DOHH2 (cell line): ENCODE results near the gene SERPINI1.

Experiments used
- H3F3A ChIP-seq: fragments of 200-600 bp; sonication (generic), shearing (Covaris generic); 2 replicates; pipeline ENCODE4 v1.6.0; 2016; ENCODE audit warnings: antibody characterized with exemption, mild to moderate bottlenecking; ENCODE audit not compliant: control insufficient read depth, insufficient read depth
- H3K27ac ChIP-seq: fragments of 200-600 bp; sonication (generic); 2 replicates; pipeline ENCODE4 v1.5.1; 2014; ENCODE audit warnings: low read depth, mild to moderate bottlenecking, low read length, moderate library complexity
- H3K27me3 ChIP-seq: fragments of 200-600 bp; sonication (generic); 2 replicates; pipeline ENCODE4 v1.6.1; 2014; ENCODE audit warnings: mild to moderate bottlenecking, low read length, mixed read lengths; ENCODE audit not compliant: control insufficient read depth
- H3K36me3 ChIP-seq: fragments of 200-600 bp; sonication (generic); 2 replicates; pipeline ENCODE4 v1.6.1; 2014; ENCODE audit warnings: mild to moderate bottlenecking, low read length, moderate library complexity, mixed read lengths; ENCODE audit not compliant: control insufficient read depth
- H3K4me1 ChIP-seq: fragments of 200-600 bp; sonication (generic); 2 replicates; pipeline ENCODE4 v1.6.1; 2014; ENCODE audit warnings: mild to moderate bottlenecking, low read length, mixed read lengths; ENCODE audit not compliant: control insufficient read depth
- H3K4me2 ChIP-seq: fragments of 200-600 bp; sonication (generic); 2 replicates; pipeline ENCODE4 v1.6.0; 2014; ENCODE audit warnings: mild to moderate bottlenecking, low read length, moderate library complexity
- H3K4me3 ChIP-seq: fragments of 200-600 bp; sonication (generic); 2 replicates; pipeline ENCODE4 v1.5.1; 2014; ENCODE audit warnings: mild to moderate bottlenecking, low read length, mixed read lengths
- H3K79me2 ChIP-seq: fragments of 200-600 bp; sonication (generic); 2 replicates; pipeline ENCODE4 v1.6.1; 2014; ENCODE audit warnings: mild to moderate bottlenecking, low read length, mixed read lengths; ENCODE audit not compliant: control insufficient read depth
- H3K9me2 ChIP-seq: fragments of 200-600 bp; sonication (generic); replicated peaks from 2 replicates; pipeline ENCODE4 v1.6.1; 2014; ENCODE audit warnings: mild to moderate bottlenecking, low read length, mixed read lengths; ENCODE audit not compliant: control insufficient read depth
- H3K9me3 ChIP-seq: fragments of 200-600 bp; sonication (generic); 2 replicates; pipeline ENCODE4 v1.6.1; 2014; ENCODE audit warnings: antibody characterized with exemption, low read length, mixed read lengths; ENCODE audit not compliant: control insufficient read depth, insufficient read depth
- H4K20me1 ChIP-seq: fragments of 200-600 bp; sonication (generic); 2 replicates; pipeline ENCODE4 v1.6.0; 2014; ENCODE audit warnings: low read depth, mild to moderate bottlenecking, antibody characterized with exemption, low read length, moderate library complexity; ENCODE audit not compliant: control insufficient read depth, insufficient read depth
- EZH2phosphoT487 ChIP-seq: fragments of 200-600 bp; sonication (generic); IDR thresholded peaks from 2 replicates; pipeline ENCODE4 v1.6.1; 2017; ENCODE audit warnings: borderline replicate concordance, mild to moderate bottlenecking, antibody characterized with exemption, low read length, moderate library complexity, mixed read lengths
- TF ChIP-seq, protein P1 (sequence below): fragments of 200-600 bp; sonication (generic); IDR thresholded peaks from one replicate; pipeline ENCODE4 v1.5.1; 2014; ENCODE audit warnings: antibody characterized with exemption, mild to moderate bottlenecking, low read depth, low read length; ENCODE audit not compliant: poor library complexity, severe bottlenecking

SERPINI1 gene

DNA sequence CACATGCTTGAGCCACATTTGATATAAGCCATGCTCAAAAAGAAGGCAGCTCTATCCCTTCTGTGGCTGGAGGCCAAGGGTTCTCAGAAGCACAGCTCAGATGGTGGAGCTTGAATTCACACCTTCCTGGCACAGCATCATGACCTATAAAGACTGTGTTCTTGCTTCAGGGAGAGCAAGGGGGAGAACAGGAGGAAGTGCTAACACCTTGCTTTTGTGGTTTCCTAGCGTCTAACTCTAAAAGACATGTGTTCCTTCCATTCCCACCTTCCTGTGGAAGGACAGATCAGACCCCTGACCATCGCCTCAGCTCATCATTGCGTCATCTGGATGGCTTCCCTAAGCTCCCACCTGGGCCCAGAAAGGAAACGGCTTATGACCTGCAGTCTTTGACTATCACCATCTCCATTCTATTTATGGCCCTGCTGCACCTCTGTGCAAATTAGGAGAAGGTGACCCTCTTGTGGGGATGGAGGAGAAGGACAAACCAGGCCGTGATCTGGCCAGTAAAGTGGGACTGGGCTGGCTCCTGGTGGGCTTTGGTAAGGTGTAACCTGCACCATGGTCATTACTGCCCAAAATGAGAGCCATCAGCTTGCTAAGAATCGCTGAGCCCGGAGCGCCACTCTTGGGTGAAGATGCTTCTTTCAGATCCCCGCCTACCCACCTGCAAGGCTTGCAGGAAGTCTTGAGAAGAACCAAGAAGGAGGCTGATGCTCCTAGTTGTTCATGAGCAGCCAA, 128.5 kb downstream of the SERPINI1 start:
- Histone ChIP-seq H3K4me1 (peaks cover 19% of the 10 kb centered on the region), H3K36me3 (no peaks in the 10 kb centered on the region), H3K4me2 (no peak overlapping the region), H3K79me2 (no peaks in the 10 kb centered on the region), H3K27ac (no peak overlapping the region), H3K9me3 (no peaks in the 10 kb centered on the region), H3K27me3 (no peaks in the 10 kb centered on the region), H3F3A (0 out of 2 replicates have a peak, but pooled peaks cover 3% of the 10 kb centered on the region), H4K20me1 (no peaks in the 10 kb centered on the region), H3K4me3 (no peak overlapping the region), H3K9me2 (no peaks in the 10 kb centered on the region)
- TF ChIP-seq, protein P1, sequence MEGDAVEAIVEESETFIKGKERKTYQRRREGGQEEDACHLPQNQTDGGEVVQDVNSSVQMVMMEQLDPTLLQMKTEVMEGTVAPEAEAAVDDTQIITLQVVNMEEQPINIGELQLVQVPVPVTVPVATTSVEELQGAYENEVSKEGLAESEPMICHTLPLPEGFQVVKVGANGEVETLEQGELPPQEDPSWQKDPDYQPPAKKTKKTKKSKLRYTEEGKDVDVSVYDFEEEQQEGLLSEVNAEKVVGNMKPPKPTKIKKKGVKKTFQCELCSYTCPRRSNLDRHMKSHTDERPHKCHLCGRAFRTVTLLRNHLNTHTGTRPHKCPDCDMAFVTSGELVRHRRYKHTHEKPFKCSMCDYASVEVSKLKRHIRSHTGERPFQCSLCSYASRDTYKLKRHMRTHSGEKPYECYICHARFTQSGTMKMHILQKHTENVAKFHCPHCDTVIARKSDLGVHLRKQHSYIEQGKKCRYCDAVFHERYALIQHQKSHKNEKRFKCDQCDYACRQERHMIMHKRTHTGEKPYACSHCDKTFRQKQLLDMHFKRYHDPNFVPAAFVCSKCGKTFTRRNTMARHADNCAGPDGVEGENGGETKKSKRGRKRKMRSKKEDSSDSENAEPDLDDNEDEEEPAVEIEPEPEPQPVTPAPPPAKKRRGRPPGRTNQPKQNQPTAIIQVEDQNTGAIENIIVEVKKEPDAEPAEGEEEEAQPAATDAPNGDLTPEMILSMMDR = no peak

DNA sequence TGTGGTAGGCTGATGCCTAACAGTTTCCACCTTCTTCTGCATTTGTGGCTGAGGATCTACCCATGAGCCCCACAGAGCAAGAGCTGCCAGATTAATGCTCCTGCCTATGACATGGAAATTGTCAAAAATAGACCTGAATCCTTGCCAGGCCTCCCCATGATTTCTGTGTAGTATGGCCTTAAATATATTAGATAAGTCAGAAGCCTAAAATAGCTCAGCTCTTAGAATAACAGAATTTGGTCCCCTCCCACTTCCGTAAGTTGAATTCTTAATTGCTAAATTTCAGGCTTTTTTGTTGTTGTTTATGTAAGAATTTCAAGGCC, 129.0 kb downstream of the SERPINI1 start:
- Histone ChIP-seq H3K4me1 (peaks cover 19% of the 10 kb centered on the region), H3K36me3 (no peaks in the 10 kb centered on the region), H3K27ac (no peak overlapping the region)

DNA sequence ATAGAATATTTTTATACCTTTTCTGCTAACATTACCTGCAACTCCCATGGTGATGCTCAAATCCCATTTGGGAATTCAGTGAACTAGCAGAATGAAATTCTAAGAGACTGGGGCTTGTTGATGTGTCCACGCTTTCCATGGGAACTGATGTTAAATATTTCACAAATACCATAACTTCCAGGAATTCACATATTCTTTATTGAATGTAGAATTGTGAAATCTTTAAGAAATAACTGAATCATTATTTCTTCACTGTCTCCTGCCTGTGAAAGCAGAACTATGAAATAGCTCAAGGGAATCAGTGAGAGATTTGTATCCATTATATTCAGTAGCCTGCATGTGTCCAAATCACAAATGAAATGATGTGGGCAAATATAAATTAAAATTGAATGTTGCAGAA, 130.8 kb downstream of the SERPINI1 start:
- TF ChIP-seq EZH2phosphoT487 = no peak
- TF ChIP-seq, protein P1 = no peak
- Histone ChIP-seq H3K27ac (no peak overlapping the region), H3K9me3 (no peaks in the 10 kb centered on the region), H3K36me3 (no peaks in the 10 kb centered on the region), H3K79me2 (no peaks in the 10 kb centered on the region), H3F3A (0 out of 2 replicates have a peak, but pooled peaks cover 3% of the 10 kb centered on the region), H4K20me1 (no peaks in the 10 kb centered on the region), H3K4me2 (no peak overlapping the region), H3K27me3 (no peaks in the 10 kb centered on the region), H3K4me1 (peaks cover 18% of the 10 kb centered on the region), H3K4me3 (no peak overlapping the region), H3K9me2 (no peaks in the 10 kb centered on the region)

More for the DNA sequence above, 129.0 kb downstream of the SERPINI1 start:
- Histone ChIP-seq H3K4me3 (no peak overlapping the region), H3K79me2 (no peaks in the 10 kb centered on the region), H3K4me2 (no peak overlapping the region), H3K9me3 (no peaks in the 10 kb centered on the region), H3K9me2 (no peaks in the 10 kb centered on the region), H4K20me1 (no peaks in the 10 kb centered on the region), H3F3A (0 out of 2 replicates have a peak, but pooled peaks cover 3% of the 10 kb centered on the region), H3K27me3 (no peaks in the 10 kb centered on the region)
- TF ChIP-seq, protein P1 = no peak
- TF ChIP-seq EZH2phosphoT487 = no peak
